H9 (cell line): ENCODE results near the gene PPM1B. TPM values are rescaled to one million over a fixed set of nuclear protein-coding genes. Genes with fewer than 3 reads are reported as not detected.

Source experiments
- DNase-seq: peaks from one replicate; pipeline ENCODE4 v3.0.0-alpha.2; 2017
- H2AFZ ChIP-seq: one replicate; pipeline ENCODE4 v1.6.1; 2013; ENCODE audit warnings: mild to moderate bottlenecking, low read length, control low read depth, moderate library complexity
- H2AK5ac ChIP-seq: 2 replicates; pipeline ENCODE4 v1.6.1; 2013; ENCODE audit warnings: low read length, control low read depth, mixed read lengths; ENCODE audit not compliant: insufficient read length
- H2BK120ac ChIP-seq: one replicate; pipeline ENCODE4 v1.6.1; 2013; ENCODE audit warnings: low read depth, mild to moderate bottlenecking, low read length, control low read depth, inconsistent platforms; ENCODE audit not compliant: poor library complexity, severe bottlenecking
- H2BK12ac ChIP-seq: 2 replicates; pipeline ENCODE4 v1.6.1; 2013; ENCODE audit warnings: low read length, control low read depth, mixed read lengths, low read depth; ENCODE audit not compliant: insufficient read length
- H2BK15ac ChIP-seq: 2 replicates; pipeline ENCODE4 v1.6.1; 2013; ENCODE audit warnings: low read depth, low read length, control low read depth
- H2BK20ac ChIP-seq: one replicate; pipeline ENCODE4 v1.6.1; 2013; ENCODE audit warnings: low read depth, mild to moderate bottlenecking, low read length, control low read depth, inconsistent platforms; ENCODE audit not compliant: poor library complexity, severe bottlenecking
- H2BK5ac ChIP-seq: 2 replicates; pipeline ENCODE4 v1.6.1; 2013; ENCODE audit warnings: low read length, control low read depth, mixed read lengths; ENCODE audit not compliant: insufficient read length
- H3K14ac ChIP-seq: 2 replicates; pipeline ENCODE4 v1.6.1; 2013; ENCODE audit warnings: low read length, control low read depth; ENCODE audit not compliant: insufficient read depth
- H3K18ac ChIP-seq: 2 replicates; pipeline ENCODE4 v1.6.1; 2013; ENCODE audit warnings: low read depth, mild to moderate bottlenecking, mixed read lengths, low read length, control low read depth; ENCODE audit not compliant: insufficient read length
- H3K23ac ChIP-seq: 2 replicates; pipeline ENCODE4 v1.6.1; 2013; ENCODE audit warnings: low read length, control low read depth, mixed read lengths, low read depth; ENCODE audit not compliant: insufficient read length
- H3K23me2 ChIP-seq: 2 replicates; pipeline ENCODE4 v1.6.1; 2013; ENCODE audit warnings: low read depth, mild to moderate bottlenecking, mixed read lengths, low read length, control low read depth; ENCODE audit not compliant: insufficient read length, poor library complexity, severe bottlenecking
- H3K27ac ChIP-seq: 2 replicates; pipeline ENCODE4 v1.5.1; 2013; ENCODE audit warnings: low read length, control low read depth, mixed read lengths, low read depth; ENCODE audit not compliant: insufficient read length
- H3K27me3 ChIP-seq: 2 replicates; pipeline ENCODE4 v1.6.1; 2013; ENCODE audit warnings: low read length, control low read depth, inconsistent platforms; ENCODE audit not compliant: insufficient read depth
- H3K4ac ChIP-seq: 2 replicates; pipeline ENCODE4 v1.6.1; 2013; ENCODE audit warnings: low read depth, mild to moderate bottlenecking, control low read depth, inconsistent platforms, low read length, moderate library complexity
- H3K4me1 ChIP-seq: 2 replicates; pipeline ENCODE4 v1.6.1; 2013; ENCODE audit warnings: low read length, control low read depth, inconsistent platforms; ENCODE audit not compliant: insufficient read depth
- H3K4me2 ChIP-seq: 2 replicates; pipeline ENCODE4 v1.6.1; 2013; ENCODE audit warnings: low read length, control low read depth, mixed read lengths; ENCODE audit not compliant: insufficient read length, insufficient read depth
- H3K56ac ChIP-seq: 2 replicates; pipeline ENCODE4 v1.6.1; 2013; ENCODE audit warnings: low read depth, mild to moderate bottlenecking, mixed read lengths, low read length, control low read depth; ENCODE audit not compliant: insufficient read length
- H3K79me1 ChIP-seq: 2 replicates; pipeline ENCODE4 v1.6.1; 2013; ENCODE audit warnings: low read depth, mild to moderate bottlenecking, moderate library complexity, low read length, control low read depth, inconsistent platforms; ENCODE audit not compliant: insufficient read depth, poor library complexity, severe bottlenecking
- H3K79me2 ChIP-seq: 2 replicates; pipeline ENCODE4 v1.6.1; 2013; ENCODE audit warnings: low read length, control low read depth, inconsistent platforms; ENCODE audit not compliant: insufficient read depth
- H3K9ac ChIP-seq: 2 replicates; pipeline ENCODE4 v1.6.1; 2013; ENCODE audit warnings: low read length, control low read depth, mixed read lengths; ENCODE audit not compliant: insufficient read length; ENCODE audit errors: extremely low read depth
- H3K9me3 ChIP-seq: one replicate; pipeline ENCODE4 v1.6.1; 2013; ENCODE audit warnings: low read depth, low read length, inconsistent platforms; ENCODE audit not compliant: control insufficient read depth
- H3T11ph ChIP-seq: one replicate; pipeline ENCODE4 v1.6.1; 2013; ENCODE audit warnings: mild to moderate bottlenecking, low read length, control low read depth, inconsistent platforms
- H4K20me1 ChIP-seq: one replicate; pipeline ENCODE4 v1.6.1; 2013; ENCODE audit not compliant: control insufficient read depth, insufficient read length, insufficient read depth
- H4K5ac ChIP-seq: 2 replicates; pipeline ENCODE4 v1.6.1; 2013; ENCODE audit warnings: low read depth, mild to moderate bottlenecking, mixed read lengths, low read length, control low read depth; ENCODE audit not compliant: insufficient read length
- H4K8ac ChIP-seq: replicated peaks from 2 replicates; pipeline ENCODE4 v1.6.1; 2013; ENCODE audit warnings: low read length, control low read depth, mixed read lengths, low read depth; ENCODE audit not compliant: insufficient read length
- H4K91ac ChIP-seq: 2 replicates; pipeline ENCODE4 v1.6.1; 2013; ENCODE audit warnings: low read depth, mild to moderate bottlenecking, moderate library complexity, mixed read lengths, low read length, control low read depth; ENCODE audit not compliant: insufficient read length
- H3K27ac Mint-ChIP-seq, 3 experiments: 2 replicates in 2 of 3; 3 replicates in 1 of 3; pipeline ENCODE4 v1.8.0; 2020 to 2021; ENCODE audit warnings: mixed read lengths in 3 of 3, mild to moderate bottlenecking in 1 of 3, moderate library complexity in 1 of 3
- H3K27me3 Mint-ChIP-seq: 2 replicates; pipeline ENCODE4 v1.8.0; 2021; ENCODE audit warnings: low read depth, mild to moderate bottlenecking, moderate library complexity, mixed read lengths
- H3K36me3 Mint-ChIP-seq, 3 experiments: 2 replicates in 2 of 3; 3 replicates in 1 of 3; pipeline ENCODE4 v1.8.0; 2020 to 2021; ENCODE audit warnings: low read depth in 3 of 3, mixed read lengths in 3 of 3; ENCODE audit not compliant: insufficient read depth in 1 of 3
- H3K4me1 Mint-ChIP-seq, 2 experiments: 2 replicates each; pipeline ENCODE4 v1.8.0; 2020; ENCODE audit warnings: mixed read lengths in 2 of 2
- H3K4me3 Mint-ChIP-seq, 2 experiments: 2 replicates in 1 of 2; 3 replicates in 1 of 2; pipeline ENCODE4 v1.8.0; 2020 to 2021; ENCODE audit warnings: mild to moderate bottlenecking in 2 of 2, mixed read lengths in 2 of 2, moderate library complexity in 1 of 2
- H3K9me3 Mint-ChIP-seq, 2 experiments: 2 replicates in 1 of 2; 3 replicates in 1 of 2; pipeline ENCODE4 v1.8.0; 2020; ENCODE audit warnings: mild to moderate bottlenecking in 2 of 2, mixed read lengths in 2 of 2, moderate library complexity in 1 of 2
- CTCF ChIP-seq: fragments of 200-600 bp; sonication (generic); conservative IDR thresholded peaks from 3 replicates; pipeline ENCODE4 v1.8.0; 2021; ENCODE audit warnings: antibody characterized with exemption, mild to moderate bottlenecking
- WGBS: extraction: QIAGEN DNeasy Blood & Tissue Kit; methylation state at CpG from one replicate; pipeline ENCODE4 v1.1.7; 2013; ENCODE audit warnings: missing lambda C conversion rate, low lambda C conversion rate, mixed read lengths; ENCODE audit not compliant: insufficient read length; ENCODE audit errors: extremely low coverage; 5-methylcytosine and 5-hydroxymethylcytosine counted together
- total RNA-seq: library from RNA; stranded (reverse); gene quantifications from 2 replicates; pipeline ENCODE4 v1.2.1, GENCODE V29; 2021

The PPM1B gene
- total RNA-seq, 1 experiment from 2014 or later = 156 TPM

- no peaks in the 10 kb centered on the region for H3K9me3 ChIP-seq
- H3K56ac ChIP-seq = no peak overlapping the region
- Mint-ChIP-seq H3K4me3 (no peak overlapping the region), H3K27me3 (no peaks in the 10 kb centered on the region), H3K36me3 (no peaks in the 10 kb centered on the region), H3K4me1 (no peaks in the 10 kb centered on the region), H3K27ac (no peak overlapping the region), H3K9me3 (no peaks in the 10 kb centered on the region)
- no peak overlapping the region for H3K23ac ChIP-seq
- H3K4me1 ChIP-seq = no peaks in the 10 kb centered on the region
- no peak overlapping the region for H3K27ac ChIP-seq
- H3T11ph ChIP-seq = no peak overlapping the region
- no peak overlapping the region for H2AFZ ChIP-seq
- H2AK5ac ChIP-seq = no peak overlapping the region
- no peak overlapping the region for H2BK120ac ChIP-seq
- no peak overlapping the region for H4K91ac ChIP-seq
- H3K14ac ChIP-seq = no peak overlapping the region
- no peaks in the 10 kb centered on the region for H3K23me2 ChIP-seq
- no peak overlapping the region for H4K5ac ChIP-seq
- H4K20me1 ChIP-seq = no peaks in the 10 kb centered on the region
- 100% methylated on average over 1 of the region's 1 CpG for WGBS
- no peaks in the 10 kb centered on the region for H3K79me1 ChIP-seq
- H3K4ac ChIP-seq = no peak overlapping the region
- no peak overlapping the region for H3K9ac ChIP-seq
- no peak overlapping the region for H2BK12ac ChIP-seq
- no peak overlapping the region for H3K4me2 ChIP-seq
- no peaks in the 10 kb centered on the region for H3K27me3 ChIP-seq
- no peak overlapping the region for H2BK5ac ChIP-seq
- no peak overlapping the region for H4K8ac ChIP-seq
- H3K18ac ChIP-seq = no peak overlapping the region
- no peak for DNase-seq
- no peak overlapping the region for H2BK20ac ChIP-seq
- H2BK15ac ChIP-seq = no peak overlapping the region
- H3K79me2 ChIP-seq = no peaks in the 10 kb centered on the region
- TF ChIP-seq CTCF = no peak
Measured at GRCh38 chr2:44280869-44281268, 112.2 kb downstream of the PPM1B start.

Other genes starting within 250 kb of the PPM1B start
- gene LRPPRC, start 172.9 kb upstream of the PPM1B start, total RNA-seq = 182 and 183 TPM in 2 replicates
- 0.15 and 0.17 TPM in 2 replicates for gene SLC3A1, start 106.6 kb downstream of the PPM1B start, total RNA-seq
- gene PREPL, start 192.6 kb downstream of the PPM1B start, total RNA-seq = 29.4 and 30.1 TPM in 2 replicates
- gene CAMKMT, start 193.1 kb downstream of the PPM1B start, total RNA-seq = 17.4 and 21.1 TPM in 2 replicates